ENCODE results near the gene JMY. TPM values are rescaled to one million over a fixed set of nuclear protein-coding genes. Genes with fewer than 3 reads are reported as not detected.

The JMY gene
- total and polyA plus RNA-seq, 2 donors (not counting 3 experiments of a cell fraction or from before 2014, with no cell fraction given) = 1.5 to 6.5 TPM

- CTCF ChIA-PET = interaction anchor here (0.8 to 2.5 kb wide), 3 partner anchors 9 to 69 kb away, joined by 3 to 12 read pairs (median 3); partner anchors contain the start of gene JMY
- no peak overlapping the region for H3K4me2 ChIP-seq (ENCODE audit: insufficient read depth, low read length)
- FAIRE-seq (peak; percentile 91), DNase-seq (ENCODE audit: low read depth, low spot score) (peak; percentile 75)
- peaks cover 18% of the 10 kb centered on the region for H3K4me1 ChIP-seq (ENCODE audit: control insufficient read depth, extremely low read depth, insufficient read depth, low read length)
- no TSS peak for BruUV-seq (replicated peaks)
- no peak overlapping the region for H3K4me3 ChIP-seq (replicated peaks in 1 of 3; ENCODE audit: insufficient read depth in 1 of 3, low read depth in 1 of 3, low read length in 3 of 3)
- POLR2A ChIA-PET = no interaction called here
- dilution Hi-C loops (cut with MboI; ENCODE audit: extremely low pct_ligation_motif_present, low sequenced_read_pairs) = no loop called here
- no peak overlapping the region for H3K9ac ChIP-seq (replicated peaks; ENCODE audit: extremely low read depth, insufficient read depth, low read length)
- H3K9me1 ChIP-seq (replicated peaks; ENCODE audit: control insufficient read depth, extremely low read depth, insufficient read depth, low read length) = no peaks in the 10 kb centered on the region
- no peaks in the 10 kb centered on the region for H4K20me1 ChIP-seq (replicated peaks; ENCODE audit: control insufficient read depth, extremely low read depth, insufficient read depth, low read length)
- peak overlapping the region; percentile 65 for H3K27ac ChIP-seq (ENCODE audit: insufficient read depth, low read depth, low read length)
- no peaks in the 10 kb centered on the region for H3K79me2 ChIP-seq (ENCODE audit: control insufficient read depth, insufficient read depth, low read length)
- TF ChIP-seq FOS (IDR thresholded peaks at IDR 0.05; ENCODE audit: borderline replicate concordance, insufficient read depth, low read length) (peak; percentile 55), EZH2 (IDR thresholded peaks at IDR 0.05; ENCODE audit: borderline replicate concordance, low read depth, low read length, severe bottlenecking) (no peak), MAX (IDR thresholded peaks at IDR 0.05; ENCODE audit: insufficient read depth, insufficient read length) (no peak), JUN (IDR thresholded peaks at IDR 0.05; ENCODE audit: borderline replicate concordance, insufficient read depth, insufficient read length, low read depth) (peak; percentile 71)
- no peaks in the 10 kb centered on the region for H3K27me3 ChIP-seq (ENCODE audit: control insufficient read depth in 2 of 2, insufficient read depth in 2 of 2, low read length in 2 of 2)
- intact Hi-C loops (cut with micrococcal nuclease) = loop anchor here (5.0 kb wide), 1 partner anchor 35 kb away; the partner anchor contains the start of gene JMY
- no peaks in the 10 kb centered on the region for H3K36me3 ChIP-seq (ENCODE audit: control insufficient read depth in 2 of 2, extremely low read depth in 1 of 2, insufficient read depth in 2 of 2, low read length in 2 of 2)
- no peaks in the 10 kb centered on the region for H3K9me3 ChIP-seq (replicated peaks; ENCODE audit: control insufficient read depth, insufficient read depth, low read length)
- H2AFZ ChIP-seq (ENCODE audit: low read depth, low read length) = peak overlapping the region; percentile 3
Observed at GRCh38 chr5:79202076-79202475, 33.9 kb upstream of the JMY start.

DNA sequence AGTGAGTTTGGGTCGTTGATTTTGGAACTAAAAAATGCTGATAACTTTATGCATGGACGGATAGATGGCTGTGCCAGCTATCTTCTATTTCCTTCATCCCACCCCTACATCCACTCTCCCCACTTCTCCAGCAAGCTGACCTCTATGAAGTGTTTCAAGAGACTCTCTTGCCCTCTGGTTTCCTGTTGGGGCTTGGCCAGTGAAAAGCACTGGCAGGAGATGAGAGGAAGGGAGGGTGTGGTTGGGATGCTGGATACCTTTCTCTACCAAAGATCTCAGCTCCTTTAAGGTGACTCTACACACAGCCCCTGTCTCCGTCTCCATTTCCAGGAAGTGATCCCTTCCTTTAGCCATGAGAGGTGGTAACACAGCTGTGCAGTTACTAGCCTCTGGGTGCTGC lies 30.0 kb upstream of the JMY start:
- Histone ChIP-seq H3K4me1 (ENCODE audit: control insufficient read depth, extremely low read depth, insufficient read depth, low read length) (peaks cover 15% of the 10 kb centered on the region), H3K4me2 (ENCODE audit: insufficient read depth, low read length) (no peak overlapping the region), H3K79me2 (ENCODE audit: control insufficient read depth, insufficient read depth, low read length) (no peaks in the 10 kb centered on the region), H3K27ac (ENCODE audit: insufficient read depth, low read depth, low read length) (no peak overlapping the region), H3K27me3 (ENCODE audit: control insufficient read depth in 2 of 2, insufficient read depth in 2 of 2, low read length in 2 of 2) (no peaks in the 10 kb centered on the region), H2AFZ (ENCODE audit: low read depth, low read length) (peak overlapping the region; percentile 60), H3K9ac (replicated peaks; ENCODE audit: extremely low read depth, insufficient read depth, low read length) (no peak overlapping the region), H3K9me1 (replicated peaks; ENCODE audit: control insufficient read depth, extremely low read depth, insufficient read depth, low read length) (no peaks in the 10 kb centered on the region), H3K4me3 (replicated peaks in 1 of 3; ENCODE audit: insufficient read depth in 1 of 3, low read depth in 1 of 3, low read length in 3 of 3) (no peak overlapping the region), H3K36me3 (ENCODE audit: control insufficient read depth in 2 of 2, extremely low read depth in 1 of 2, insufficient read depth in 2 of 2, low read length in 2 of 2) (no peaks in the 10 kb centered on the region), H3K9me3 (replicated peaks; ENCODE audit: control insufficient read depth, insufficient read depth, low read length) (no peaks in the 10 kb centered on the region), H4K20me1 (replicated peaks; ENCODE audit: control insufficient read depth, extremely low read depth, insufficient read depth, low read length) (no peaks in the 10 kb centered on the region)
- no TSS peak for BruUV-seq (replicated peaks)
- ChIA-PET CTCF (interaction anchor here (1.4 to 2.1 kb wide), 4 partner anchors 15 to 181 kb away, joined by 4 to 15 read pairs (median 4); partner anchors contain the start of gene JMY), POLR2A (no interaction called here)
- intact Hi-C loops (cut with micrococcal nuclease) (no loop called here), dilution Hi-C loops (cut with MboI; ENCODE audit: extremely low pct_ligation_motif_present, low sequenced_read_pairs) (no loop called here)
- FAIRE-seq = peak; percentile 70
- TF ChIP-seq POLR2A (IDR thresholded peaks at IDR 0.05; ENCODE audit: low read depth, low read length) (no peak), MAX (IDR thresholded peaks at IDR 0.05; ENCODE audit: insufficient read depth, insufficient read length) (no peak), JUN (IDR thresholded peaks at IDR 0.05; ENCODE audit: borderline replicate concordance, insufficient read depth, insufficient read length, low read depth) (no peak), CTCF (IDR thresholded peaks at IDR 0.05; ENCODE audit: extremely low read depth in 1 of 2, insufficient read depth in 1 of 2, low read depth in 1 of 2, low read length in 2 of 2) (no peak), FOS (IDR thresholded peaks at IDR 0.05; ENCODE audit: borderline replicate concordance, insufficient read depth, low read length) (no peak), MYC (IDR thresholded peaks at IDR 0.05; ENCODE audit: low read depth, low read length) (no peak), POLR2AphosphoS5 (IDR thresholded peaks at IDR 0.05; ENCODE audit: insufficient read depth, low read depth, low read length) (no peak), EZH2 (IDR thresholded peaks at IDR 0.05; ENCODE audit: borderline replicate concordance, low read depth, low read length, severe bottlenecking) (no peak), GATA2 (IDR thresholded peaks at IDR 0.05; ENCODE audit: insufficient read depth, insufficient read length, low read depth, low read length) (no peak)
- DNase-seq (ENCODE audit: low read depth, low spot score) = no peak
